ENCODE measurements around the gene GGCX.
"Not testable (repeated sequence)": the region's sequence is repeated elsewhere in the genome, so short reads cannot be mapped to it uniquely, and the experiment has no call there.

GGCX gene

GRCh38 chr2:85566265-85566664 is 5.0 kb upstream of the GGCX start:
- TF ChIP-seq CTCF (conservative IDR thresholded peaks at IDR 0.05; ENCODE audit: control insufficient read depth, insufficient read depth, low read depth, low read length), result no peak
- no peak for DNase-seq (ENCODE audit: low read depth)
- H3K4me3 ChIP-seq (ENCODE audit: control insufficient read depth, low read depth, low read length), result no peak overlapping the region

DNA sequence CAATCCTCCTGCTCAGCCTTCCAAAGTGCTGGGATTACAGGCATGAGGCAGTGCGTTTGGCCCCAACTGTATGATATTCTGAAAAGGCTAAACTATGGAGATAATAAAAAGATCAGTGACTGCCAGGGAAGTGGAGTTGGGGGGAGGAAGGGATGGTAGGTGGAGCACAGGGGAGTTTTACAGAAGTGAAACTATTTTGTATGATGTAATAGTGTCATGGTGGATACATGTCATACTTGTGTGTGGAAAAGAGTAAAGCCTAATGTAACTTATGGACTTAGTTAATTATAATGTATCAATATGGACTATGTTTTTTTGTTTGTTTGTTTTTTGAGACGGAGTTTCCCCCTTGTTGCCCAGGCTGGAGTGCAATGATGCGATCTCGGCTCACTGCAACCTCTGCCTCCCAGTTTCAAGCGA is 2.9 kb upstream of the GGCX start:
- no peak for DNase-seq (ENCODE audit: low read depth)
- no peak overlapping the region for H3K4me3 ChIP-seq (ENCODE audit: control insufficient read depth, low read depth, low read length)
- TF ChIP-seq CTCF (conservative IDR thresholded peaks at IDR 0.05; ENCODE audit: control insufficient read depth, insufficient read depth, low read depth, low read length), result no peak

DNA sequence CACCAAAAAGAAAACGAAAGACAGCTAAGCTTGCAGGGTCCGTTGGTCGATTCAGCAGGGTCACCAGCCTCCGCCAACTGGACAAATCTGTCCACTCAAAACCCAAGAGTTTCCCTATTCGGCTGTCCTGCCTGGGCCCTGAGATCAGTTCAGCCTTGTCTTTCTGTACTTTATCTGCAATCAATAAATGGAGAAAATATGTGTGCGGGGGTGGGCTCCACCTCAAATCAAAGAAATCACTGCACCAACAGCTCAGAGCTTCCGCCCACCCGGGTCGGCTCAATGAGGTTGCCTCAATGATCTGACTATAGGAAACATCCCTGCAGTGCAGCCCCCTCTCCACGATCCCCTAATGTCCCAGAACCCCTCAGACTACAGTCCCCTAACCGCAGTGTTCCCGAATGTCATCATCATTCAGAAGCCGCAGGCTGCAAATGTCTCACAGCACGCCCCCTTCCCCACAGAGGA is 447 bp downstream of the GGCX start:
- H3K4me3 ChIP-seq (ENCODE audit: control insufficient read depth, low read depth, low read length), result peak overlapping the region; percentile 93
- no peak for DNase-seq (ENCODE audit: low read depth)
- no peak for TF ChIP-seq CTCF (conservative IDR thresholded peaks at IDR 0.05; ENCODE audit: control insufficient read depth, insufficient read depth, low read depth, low read length)

DNA sequence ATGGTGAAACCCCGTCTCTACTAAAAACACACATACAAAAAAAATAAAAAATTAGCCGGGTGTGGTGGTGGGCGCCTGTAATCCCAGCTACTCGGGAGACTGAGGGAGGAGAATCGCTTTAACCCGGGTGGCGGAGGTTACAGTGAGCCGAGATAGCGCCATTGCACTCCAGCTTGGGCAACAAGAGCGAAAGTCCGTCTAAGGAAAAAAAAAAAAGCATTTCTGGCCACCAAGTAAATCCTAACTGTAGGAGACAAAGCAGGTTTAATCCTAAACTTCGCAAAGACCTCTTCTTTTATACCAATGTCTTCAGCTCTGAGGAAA is 928 bp downstream of the GGCX start:
- not testable (repeated sequence) for DNase-seq (ENCODE audit: low read depth)
- H3K4me3 ChIP-seq (ENCODE audit: control insufficient read depth, low read depth, low read length), result peak overlapping the region; percentile 93

- DNase-seq (ENCODE audit: low read depth), result no peak
- no peak for TF ChIP-seq CTCF (conservative IDR thresholded peaks at IDR 0.05; ENCODE audit: control insufficient read depth, insufficient read depth, low read depth, low read length)
- H3K4me3 ChIP-seq (ENCODE audit: control insufficient read depth, low read depth, low read length), result no peak overlapping the region
These were observed 3.1 kb downstream of the GGCX start for GRCh38 chr2:85558160-85558559.

DNA sequence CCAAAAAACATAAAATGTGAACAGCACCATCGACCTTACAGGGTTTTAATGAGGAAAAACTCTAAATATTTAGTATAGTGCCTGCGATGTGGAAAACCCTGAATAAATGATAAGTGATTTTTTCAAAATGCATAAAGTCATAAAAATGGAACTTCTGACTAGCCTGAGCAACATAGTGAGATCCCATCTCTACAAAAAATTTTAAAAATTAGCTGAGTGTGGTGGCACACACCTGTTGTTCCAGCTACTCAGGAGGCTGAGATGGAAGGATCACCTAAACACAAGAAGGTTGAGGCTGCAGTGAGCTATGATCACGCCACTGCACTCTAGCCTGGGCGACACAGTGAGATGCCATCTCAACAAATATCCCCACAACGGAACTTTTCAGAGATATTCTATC is 4.2 kb downstream of the GGCX start:
- no peak overlapping the region for H3K4me3 ChIP-seq (ENCODE audit: control insufficient read depth, low read depth, low read length)
- no peak for DNase-seq (ENCODE audit: low read depth)
- no peak for TF ChIP-seq CTCF (conservative IDR thresholded peaks at IDR 0.05; ENCODE audit: control insufficient read depth, insufficient read depth, low read depth, low read length)

GRCh38 chr2:85554980-85555612 is 6.2 kb downstream of the GGCX start:
- no peak overlapping the region for H3K4me3 ChIP-seq (ENCODE audit: control insufficient read depth, low read depth, low read length)
- no peak for DNase-seq (ENCODE audit: low read depth)
- TF ChIP-seq CTCF (conservative IDR thresholded peaks at IDR 0.05; ENCODE audit: control insufficient read depth, insufficient read depth, low read depth, low read length), result no peak
